GM18870 (cell line): Measurements from ENCODE around the gene HIVEP3.

Source experiments
- ATAC-seq: cut with Tn5 transposase; IDR thresholded peaks from one replicate; pipeline ENCODE4 v1.9.1; 2021; ENCODE audit warnings: moderate library complexity; ENCODE audit not compliant: unreplicated experiment

The HIVEP3 gene

GRCh38 chr1:41672173-41672572 is 246.5 kb downstream of the HIVEP3 start:
- no peak for ATAC-seq

GRCh38 chr1:41671116-41671755 is 247.5 kb downstream of the HIVEP3 start:
- ATAC-seq, result no peak

- ATAC-seq, result no peak
Measured at GRCh38 chr1:41670217-41670957, 248.3 kb downstream of the HIVEP3 start.

GRCh38 chr1:41668967-41669366 is 249.8 kb downstream of the HIVEP3 start:
- ATAC-seq, result no peak

- ATAC-seq, result no peak
Measured at GRCh38 chr1:41668054-41668660, 250.6 kb downstream of the HIVEP3 start.

- peak; percentile 41 for ATAC-seq
Measured at GRCh38 chr1:41666981-41667631, 251.6 kb downstream of the HIVEP3 start.

GRCh38 chr1:41665962-41666917 is 252.5 kb downstream of the HIVEP3 start:
- ATAC-seq, result no peak

GRCh38 chr1:41664861-41665640 is 253.7 kb downstream of the HIVEP3 start:
- no peak for ATAC-seq

GRCh38 chr1:41663671-41664400 is 254.9 kb downstream of the HIVEP3 start:
- ATAC-seq, result no peak

- ATAC-seq, result no peak
Measured at GRCh38 chr1:41662765-41663437, 255.8 kb downstream of the HIVEP3 start.

GRCh38 chr1:41662061-41662764 is 256.5 kb downstream of the HIVEP3 start:
- peak; percentile 36 for ATAC-seq

- ATAC-seq, result no peak
Measured at GRCh38 chr1:41661428-41662060, 257.2 kb downstream of the HIVEP3 start.

- no peak for ATAC-seq
Measured at GRCh38 chr1:41660570-41661427, 257.9 kb downstream of the HIVEP3 start.

GRCh38 chr1:41659903-41660302 is 258.8 kb downstream of the HIVEP3 start:
- no peak for ATAC-seq

GRCh38 chr1:41659159-41659495 is 259.6 kb downstream of the HIVEP3 start:
- ATAC-seq, result no peak

GRCh38 chr1:41658431-41659158 is 260.1 kb downstream of the HIVEP3 start:
- ATAC-seq, result no peak
